NCI-H526 (cell line): ENCODE data around the gene LIMA1.

Experiments used
- DNase-seq, 2 experiments: peaks; one replicate each; lab custom pipeline; 2025; lab: John Stamatoyannopoulos, UW

LIMA1 gene

DNA sequence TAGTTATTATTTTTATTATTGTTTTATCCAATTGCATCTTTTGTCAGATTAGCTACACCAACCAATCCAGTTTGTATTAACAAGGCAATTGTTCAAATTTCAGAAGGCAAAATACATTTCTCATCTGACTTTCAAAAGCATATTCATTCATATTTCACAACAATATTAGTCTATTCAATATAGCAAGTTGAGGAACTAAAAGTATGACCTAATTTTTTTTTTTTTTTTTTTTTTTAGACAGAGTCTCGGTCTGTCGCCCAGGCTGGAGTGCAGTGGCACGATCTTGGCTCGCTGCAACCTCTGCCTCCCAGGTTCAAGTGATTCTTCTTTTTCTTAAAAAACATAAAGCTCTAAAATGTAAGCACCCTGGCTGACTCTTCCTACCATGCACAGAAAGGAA is 154.0 kb downstream of the LIMA1 start:
- DNase-seq, result no peak

DNA sequence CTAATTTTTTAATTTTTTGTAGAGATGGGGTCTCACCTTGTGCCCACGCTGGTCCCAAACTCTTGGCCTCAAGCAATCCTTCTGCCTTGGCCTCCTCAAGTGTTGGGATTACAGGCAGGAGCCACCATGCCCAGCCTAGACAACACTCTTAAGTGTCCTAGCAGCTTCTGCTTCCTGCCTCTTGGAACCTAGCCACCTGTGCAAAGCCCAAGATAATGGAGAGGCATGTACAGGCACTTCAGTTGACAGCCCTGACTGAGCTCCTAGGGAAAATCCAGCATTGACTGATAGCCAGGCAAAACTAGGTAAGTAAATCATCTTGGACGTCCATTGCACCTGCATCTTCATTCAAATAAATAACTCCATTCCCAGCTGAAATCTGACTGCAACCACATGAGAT is 155.8 kb downstream of the LIMA1 start:
- no peak for DNase-seq
